RKO (cell line): ENCODE results near the gene MAP7.
A peak's percentile ranks its signal among the peaks of the same experiment; 100 is the strongest.
"Not testable (repeated sequence)": the region's sequence is repeated elsewhere in the genome, so short reads cannot be mapped to it uniquely, and the experiment has no call there.

ENCODE experiments used
- DNase-seq: peaks from one replicate; pipeline ENCODE4 v3.0.0-alpha.2; 2016; ENCODE audit warnings: low spot score

The MAP7 gene

GRCh38 chr6:136421537-136422158 lies 128.6 kb downstream of the MAP7 start:
- DNase-seq: no peak

GRCh38 chr6:136420853-136421252 lies 129.4 kb downstream of the MAP7 start:
- no peak for DNase-seq

GRCh38 chr6:136415351-136416007 lies 134.7 kb downstream of the MAP7 start:
- DNase-seq: no peak

GRCh38 chr6:136412410-136412809 lies 137.8 kb downstream of the MAP7 start:
- no peak for DNase-seq

DNA sequence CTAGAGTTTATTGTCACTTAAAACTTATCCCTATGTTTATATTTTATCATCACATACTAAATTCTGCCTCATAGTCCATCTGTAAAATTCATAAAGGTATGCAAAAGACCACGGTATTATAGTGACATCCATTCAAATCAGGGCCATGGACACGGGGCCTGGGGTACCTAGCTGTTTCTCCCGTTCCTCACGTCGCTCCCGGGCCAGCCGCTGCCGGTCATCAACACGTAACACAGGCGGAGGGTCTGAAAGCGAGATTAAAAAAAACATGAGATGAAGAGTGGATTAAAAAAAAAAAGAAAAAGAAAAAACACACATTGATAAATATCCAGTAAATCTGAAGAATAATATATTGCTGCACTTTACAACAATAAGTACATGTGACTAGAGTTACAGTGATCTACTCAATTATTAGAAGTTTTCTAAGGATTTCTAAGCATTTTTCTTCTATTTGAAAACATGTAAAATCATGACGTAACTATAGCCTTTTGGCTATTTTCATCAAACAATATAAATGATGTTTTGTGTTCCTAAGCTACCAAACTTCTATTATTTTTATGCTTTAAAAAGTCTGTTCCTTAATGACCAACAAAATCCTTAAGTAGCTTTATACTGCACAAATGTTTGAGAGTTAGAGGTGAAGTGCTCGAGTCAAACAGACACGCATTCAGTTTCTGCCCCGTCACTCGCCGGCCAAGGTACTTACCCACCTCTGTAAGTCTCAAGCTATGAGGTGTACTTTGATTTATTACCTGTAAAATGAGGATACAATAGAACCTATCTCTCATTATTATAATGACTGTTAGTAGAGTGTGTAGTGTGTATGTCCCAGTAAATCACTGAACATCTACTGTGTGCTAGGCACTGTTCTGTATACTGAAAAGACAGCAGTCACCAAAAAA lies 138.5 kb downstream of the MAP7 start:
- DNase-seq: no peak

DNA sequence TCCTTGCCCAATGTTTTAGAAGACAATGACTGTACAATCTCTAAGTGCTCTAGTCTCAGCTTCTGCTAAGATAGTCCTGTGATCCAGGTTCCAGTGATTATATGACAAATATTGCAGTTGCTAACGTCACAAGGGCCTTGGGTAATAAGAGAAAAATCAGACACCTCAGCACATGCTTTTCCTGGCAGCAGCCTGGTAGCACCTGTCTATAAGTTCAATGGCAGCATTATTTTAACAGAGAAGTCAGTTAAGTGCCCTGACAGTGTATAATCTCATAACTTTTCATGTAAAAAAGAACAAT lies 139.2 kb downstream of the MAP7 start:
- DNase-seq: no peak

GRCh38 chr6:136410201-136411024 lies 139.8 kb downstream of the MAP7 start:
- no peak for DNase-seq

GRCh38 chr6:136409597-136409996 lies 140.6 kb downstream of the MAP7 start:
- DNase-seq: no peak

DNA sequence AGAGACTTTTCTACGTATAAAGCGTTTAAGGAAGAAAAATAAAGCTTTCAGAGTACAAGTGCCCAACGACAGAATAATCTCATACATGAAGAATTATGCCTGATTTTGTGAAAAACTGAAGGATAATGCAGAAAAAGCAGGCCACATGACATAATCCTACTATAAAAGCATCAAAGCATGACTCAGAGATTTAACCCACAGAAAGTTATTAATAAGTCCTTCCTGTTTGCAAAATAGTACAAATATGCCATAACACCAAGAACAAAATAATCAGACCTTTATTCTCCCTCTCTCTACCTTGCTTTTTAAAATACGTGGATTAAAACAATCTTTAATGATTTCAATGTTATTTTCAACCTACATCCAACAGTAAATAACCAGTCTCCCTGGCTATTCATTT lies 142.0 kb downstream of the MAP7 start:
- no peak for DNase-seq

- no peak for DNase-seq
These were observed 144.7 kb downstream of the MAP7 start for GRCh38 chr6:136405420-136406029.

DNA sequence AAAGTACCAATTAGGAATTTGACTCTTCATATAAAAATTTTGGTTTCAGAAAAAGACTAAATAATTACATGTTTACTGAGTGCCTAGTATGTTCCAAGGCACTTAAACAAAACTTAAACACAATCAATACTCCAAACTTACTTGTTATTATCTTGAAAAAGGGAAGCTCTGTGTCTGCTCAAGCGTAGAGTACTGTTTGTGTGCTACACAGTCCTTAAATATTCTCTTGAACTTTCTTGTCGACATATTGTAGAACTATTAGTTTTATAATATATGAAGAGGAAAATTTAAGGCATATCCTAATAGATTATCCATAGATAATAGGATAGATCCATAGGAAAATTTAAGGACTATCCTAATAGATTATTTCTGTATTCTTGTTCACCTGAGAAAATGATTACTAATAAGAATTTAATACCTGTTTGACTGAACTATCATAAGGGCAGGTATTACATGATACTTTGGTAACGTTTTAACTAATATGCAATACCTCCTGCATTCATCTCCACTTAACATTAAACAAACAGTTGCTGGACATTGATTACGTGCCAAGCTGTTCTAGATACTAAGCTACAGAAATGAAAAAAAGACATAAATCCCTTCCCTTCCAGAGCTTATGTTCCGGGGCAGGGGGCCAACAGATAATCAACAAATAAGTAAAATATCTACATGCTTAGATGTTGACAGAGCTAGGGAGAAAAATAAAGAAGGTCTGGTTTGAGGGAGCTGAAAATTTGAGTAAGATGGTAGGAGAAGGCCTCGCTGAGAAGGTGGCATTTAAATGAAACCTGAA lies 145.4 kb downstream of the MAP7 start:
- no peak for DNase-seq

GRCh38 chr6:136404007-136404406 lies 146.2 kb downstream of the MAP7 start:
- DNase-seq: no peak

DNA sequence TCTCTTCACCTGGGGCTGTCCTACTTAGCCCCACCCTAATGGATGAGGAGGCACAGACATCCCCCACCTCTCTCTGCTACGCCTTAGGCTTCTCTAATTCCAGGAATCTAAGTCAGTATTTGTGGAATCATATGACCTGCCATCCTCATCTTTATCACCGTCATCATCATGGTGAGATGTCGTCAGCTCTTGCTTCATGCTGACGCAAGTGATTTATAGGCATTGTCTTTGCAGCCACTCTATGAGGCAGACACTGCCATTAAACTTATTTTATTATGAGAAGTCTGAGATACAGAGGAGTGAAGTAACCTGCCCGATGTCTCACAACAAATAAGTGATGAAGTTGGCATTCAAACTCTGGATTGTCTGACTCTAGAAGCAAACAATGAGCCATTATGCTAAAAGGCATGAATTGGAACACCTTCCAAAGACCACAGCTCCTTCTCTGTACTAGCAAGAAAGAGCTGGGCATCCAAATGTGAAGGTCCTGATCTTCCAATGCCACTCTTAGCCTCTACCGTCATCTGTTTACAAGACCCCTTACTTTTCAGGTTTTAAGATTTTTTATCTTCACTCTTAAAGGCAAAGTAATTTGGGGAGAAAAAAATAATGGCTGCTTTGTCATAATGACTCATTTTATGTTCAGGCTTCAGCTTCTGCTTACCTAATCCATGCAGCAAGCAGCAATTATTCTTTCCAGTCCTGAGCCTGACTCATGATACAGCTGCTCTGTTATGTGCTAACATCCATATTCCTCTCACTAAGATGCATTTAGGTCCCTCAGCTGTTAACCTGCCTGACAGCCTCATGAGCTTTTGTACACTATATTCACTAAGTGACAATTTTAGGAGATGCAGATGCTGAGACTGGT lies 146.9 kb downstream of the MAP7 start:
- peak; percentile 95 for DNase-seq

GRCh38 chr6:136401749-136402148 lies 148.5 kb downstream of the MAP7 start:
- DNase-seq: peak; percentile 18

DNA sequence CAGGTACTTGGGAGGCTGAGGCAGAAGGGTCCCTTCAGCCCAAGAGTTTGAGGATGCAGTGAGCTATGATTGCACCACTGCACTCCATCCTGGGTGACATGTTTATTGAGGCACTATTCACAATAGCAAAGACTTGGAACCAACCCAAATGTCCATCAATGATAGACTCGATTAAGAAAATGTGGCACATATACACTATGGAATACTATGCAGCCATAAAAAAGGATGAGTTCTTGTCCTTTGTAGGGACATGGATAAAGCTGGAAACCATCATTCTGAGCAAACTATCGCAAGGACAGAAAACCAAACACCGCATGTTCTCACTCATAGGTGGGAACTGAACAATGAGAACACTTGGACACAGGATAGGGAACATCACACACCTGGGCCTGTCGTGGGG lies 149.0 kb downstream of the MAP7 start:
- DNase-seq: not testable (repeated sequence)

DNA sequence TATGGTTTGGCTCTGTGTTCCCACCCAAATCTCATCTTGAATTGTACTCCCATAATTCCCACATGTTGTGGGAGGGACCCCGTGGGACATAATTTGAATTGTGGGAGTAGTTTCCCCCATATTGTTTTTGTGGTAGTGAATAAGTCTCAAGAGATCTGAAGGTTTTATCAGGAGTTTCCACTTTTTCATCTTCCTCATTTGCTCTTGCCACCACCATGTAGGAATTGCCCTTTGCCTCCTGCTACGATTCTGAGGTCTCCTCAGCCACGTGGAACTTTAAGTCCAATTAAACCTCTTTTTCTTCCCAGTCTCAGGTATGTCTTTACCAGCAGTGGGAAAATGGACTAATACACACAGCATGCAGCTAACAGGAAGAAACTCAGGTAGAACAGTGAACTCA lies 151.8 kb downstream of the MAP7 start:
- DNase-seq: no peak

- no peak for DNase-seq
These were observed 153.3 kb downstream of the MAP7 start for GRCh38 chr6:136396908-136397307.

- not testable (repeated sequence) for DNase-seq
These were observed 159.3 kb downstream of the MAP7 start for GRCh38 chr6:136390959-136391358.

DNA sequence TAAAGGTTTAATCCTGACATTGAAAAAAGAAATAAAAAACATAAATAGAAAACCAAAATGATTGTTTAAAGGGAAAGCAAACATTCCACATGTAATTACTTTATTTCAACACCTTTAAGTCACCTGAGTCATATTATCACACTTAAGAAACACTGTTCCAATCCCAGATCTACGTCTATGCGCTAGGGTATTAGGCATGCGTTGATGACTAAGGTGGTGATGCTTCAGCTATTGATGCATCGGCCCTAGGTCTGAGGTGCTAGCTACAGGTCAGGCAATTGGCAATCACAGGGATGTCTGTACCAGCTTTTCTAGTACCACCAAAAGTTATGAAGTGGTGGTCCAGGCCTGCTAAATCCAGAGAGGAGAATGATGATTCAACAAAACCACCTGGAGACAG lies 162.9 kb downstream of the MAP7 start:
- no peak for DNase-seq
